LNCaP clone FGC (cell line): ENCODE data around the gene SPP1.
"Not testable (repeated sequence)": the region's sequence is repeated elsewhere in the genome, so short reads cannot be mapped to it uniquely, and the experiment has no call there.

Experiments
- DNase-seq: peaks from one replicate; pipeline ENCODE4 v3.0.0-alpha.2; 2011; ENCODE audit warnings: low read depth
- H3K4me3 ChIP-seq: 2 replicates; pipeline ENCODE4 v1.5.1; 2011; ENCODE audit warnings: mild to moderate bottlenecking, low read depth, low read length, control low read depth
- TF ChIP-seq, protein P1 (sequence below): IDR thresholded peaks from 2 replicates; pipeline ENCODE4 v1.5.1; 2012; ENCODE audit warnings: mild to moderate bottlenecking; ENCODE audit not compliant: control insufficient read depth, insufficient read depth; ENCODE audit errors: extremely low read depth

SPP1 gene

DNA sequence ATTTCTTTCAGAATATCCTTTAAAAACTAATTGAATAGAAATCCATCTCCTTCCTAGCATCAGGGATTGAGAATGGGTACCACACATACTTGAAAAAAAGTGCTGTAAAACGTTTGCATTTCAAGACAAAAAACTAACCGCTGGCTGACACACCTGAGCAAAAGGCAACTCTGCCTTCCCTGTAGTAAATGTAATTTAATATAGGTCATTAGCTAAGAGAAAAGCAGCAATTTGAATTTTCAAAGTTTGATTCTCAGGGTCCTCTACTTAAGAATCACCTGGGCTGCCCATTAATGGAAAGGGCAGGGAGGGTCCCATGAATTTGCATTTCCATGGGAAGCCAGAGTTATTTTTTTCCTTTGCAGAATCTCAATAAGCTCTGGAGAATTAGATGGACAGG is 40.5 kb upstream of the SPP1 start:
- H3K4me3 ChIP-seq, result no peak overlapping the region
- TF ChIP-seq, protein P1, sequence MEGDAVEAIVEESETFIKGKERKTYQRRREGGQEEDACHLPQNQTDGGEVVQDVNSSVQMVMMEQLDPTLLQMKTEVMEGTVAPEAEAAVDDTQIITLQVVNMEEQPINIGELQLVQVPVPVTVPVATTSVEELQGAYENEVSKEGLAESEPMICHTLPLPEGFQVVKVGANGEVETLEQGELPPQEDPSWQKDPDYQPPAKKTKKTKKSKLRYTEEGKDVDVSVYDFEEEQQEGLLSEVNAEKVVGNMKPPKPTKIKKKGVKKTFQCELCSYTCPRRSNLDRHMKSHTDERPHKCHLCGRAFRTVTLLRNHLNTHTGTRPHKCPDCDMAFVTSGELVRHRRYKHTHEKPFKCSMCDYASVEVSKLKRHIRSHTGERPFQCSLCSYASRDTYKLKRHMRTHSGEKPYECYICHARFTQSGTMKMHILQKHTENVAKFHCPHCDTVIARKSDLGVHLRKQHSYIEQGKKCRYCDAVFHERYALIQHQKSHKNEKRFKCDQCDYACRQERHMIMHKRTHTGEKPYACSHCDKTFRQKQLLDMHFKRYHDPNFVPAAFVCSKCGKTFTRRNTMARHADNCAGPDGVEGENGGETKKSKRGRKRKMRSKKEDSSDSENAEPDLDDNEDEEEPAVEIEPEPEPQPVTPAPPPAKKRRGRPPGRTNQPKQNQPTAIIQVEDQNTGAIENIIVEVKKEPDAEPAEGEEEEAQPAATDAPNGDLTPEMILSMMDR, result no peak
- DNase-seq, result no peak

DNA sequence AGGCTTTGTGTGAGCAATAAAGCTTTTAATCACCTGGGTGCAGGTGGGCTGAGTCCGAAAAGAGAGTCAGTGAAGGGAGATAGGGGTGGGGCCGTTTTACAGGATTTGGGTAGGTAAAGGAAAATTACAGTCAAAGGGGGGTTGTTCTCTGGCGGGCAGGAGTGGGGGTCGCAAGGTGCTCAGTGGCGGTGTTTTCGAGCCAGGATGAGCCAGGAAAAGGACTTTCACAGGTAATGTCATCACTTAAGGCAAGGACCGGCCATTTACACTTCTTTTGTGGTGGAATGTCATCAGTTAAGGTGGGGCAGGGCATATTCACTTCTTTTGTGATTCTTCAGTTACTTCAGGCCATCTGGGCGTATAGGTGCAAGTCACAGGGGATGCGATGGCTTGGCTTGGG is 39.6 kb upstream of the SPP1 start:
- H3K4me3 ChIP-seq, DNase-seq: not testable (repeated sequence)

DNA sequence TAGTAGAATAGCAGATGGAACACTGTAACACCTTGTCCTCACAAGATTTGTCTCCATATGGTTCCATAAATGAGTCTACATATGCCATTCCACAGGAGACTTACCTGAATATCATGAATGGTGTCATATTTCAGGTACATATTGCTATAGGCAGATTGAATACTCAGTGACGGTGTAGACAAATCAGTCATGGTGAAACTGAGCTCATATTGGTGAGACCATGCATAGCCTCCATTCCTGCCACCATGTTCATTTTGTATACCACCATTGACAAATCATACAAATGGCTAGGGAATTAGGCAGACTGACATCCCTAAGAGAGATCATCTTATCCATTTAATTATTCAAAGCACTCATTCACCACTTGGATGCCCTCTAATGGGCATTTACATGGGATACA is 38.0 kb upstream of the SPP1 start:
- no peak for DNase-seq
- no peak overlapping the region for H3K4me3 ChIP-seq
- TF ChIP-seq, protein P1, result no peak

DNA sequence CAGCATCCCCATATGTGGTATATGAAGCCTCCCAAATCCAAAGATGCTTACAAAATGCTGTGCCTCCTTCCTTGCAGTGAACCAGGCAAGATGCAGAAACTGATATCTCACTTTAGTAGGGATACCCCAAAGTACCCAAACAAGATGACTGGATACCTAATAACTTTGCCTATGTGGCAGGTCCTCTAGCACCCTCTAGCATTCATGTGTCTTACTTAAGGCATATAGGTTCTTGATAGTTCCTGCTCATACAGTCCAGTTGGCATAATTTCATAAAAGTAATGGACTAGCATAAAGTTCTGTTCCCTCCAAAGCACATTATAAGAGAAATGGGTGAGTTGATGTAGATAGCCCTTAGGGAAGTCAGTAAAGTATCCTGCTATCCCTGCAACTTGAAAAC is 36.8 kb upstream of the SPP1 start:
- no peak for DNase-seq
- TF ChIP-seq, protein P1, result no peak
- no peak overlapping the region for H3K4me3 ChIP-seq

DNA sequence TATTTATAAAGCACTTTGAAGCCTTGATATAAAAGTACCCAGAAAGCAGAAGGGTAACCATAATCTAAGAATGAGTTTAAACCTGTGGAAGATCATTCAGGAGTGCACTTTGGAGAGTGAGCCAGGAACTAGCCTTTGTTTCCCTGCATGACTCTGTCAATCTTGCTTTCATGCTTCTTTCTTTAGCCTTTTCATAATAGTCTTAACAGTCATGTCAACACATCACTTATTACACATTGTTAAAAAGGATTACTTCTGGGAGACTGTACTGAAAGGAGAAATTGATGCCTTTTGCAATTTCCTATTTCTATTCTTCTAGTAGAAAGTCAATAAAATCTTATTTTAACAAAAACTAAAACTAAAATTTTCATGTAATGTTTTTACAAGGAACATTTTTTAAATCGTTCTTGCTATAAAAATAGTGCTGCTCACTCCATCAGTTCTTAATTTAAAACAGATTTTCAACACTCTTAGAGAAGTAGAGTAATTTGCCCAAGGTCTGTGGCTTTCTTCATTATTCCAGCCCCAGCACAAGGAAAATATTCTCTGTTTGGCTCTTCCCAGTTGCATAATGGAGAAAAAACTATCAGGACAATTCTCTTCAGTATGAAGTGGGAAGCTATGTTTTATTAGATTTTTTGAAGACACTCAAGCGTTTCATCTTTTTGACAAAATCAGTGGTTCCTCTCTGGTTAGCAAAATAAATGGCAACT is 35.4 kb upstream of the SPP1 start:
- no peak overlapping the region for H3K4me3 ChIP-seq
- no peak for DNase-seq
- TF ChIP-seq, protein P1, result no peak

DNA sequence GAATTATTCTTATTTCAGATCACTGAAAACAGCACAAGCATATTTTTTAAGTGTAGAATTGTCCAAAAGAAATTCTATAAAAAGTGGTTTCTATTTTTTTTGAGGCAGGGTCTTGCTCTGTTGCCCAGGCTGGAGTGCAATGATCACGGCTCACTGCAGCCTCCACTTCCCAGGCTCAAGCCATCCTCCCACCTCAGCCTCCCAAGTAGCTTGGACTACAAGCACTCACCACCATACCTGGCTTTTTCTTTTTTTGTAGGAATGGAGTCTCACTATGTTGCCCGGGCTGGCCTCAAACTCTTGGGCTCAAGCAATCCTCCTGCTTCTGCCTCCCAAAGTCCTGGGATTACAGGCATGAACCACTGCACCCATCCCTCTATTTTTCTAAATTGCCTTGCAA is 34.7 kb upstream of the SPP1 start:
- DNase-seq, H3K4me3 ChIP-seq: not testable (repeated sequence)

DNA sequence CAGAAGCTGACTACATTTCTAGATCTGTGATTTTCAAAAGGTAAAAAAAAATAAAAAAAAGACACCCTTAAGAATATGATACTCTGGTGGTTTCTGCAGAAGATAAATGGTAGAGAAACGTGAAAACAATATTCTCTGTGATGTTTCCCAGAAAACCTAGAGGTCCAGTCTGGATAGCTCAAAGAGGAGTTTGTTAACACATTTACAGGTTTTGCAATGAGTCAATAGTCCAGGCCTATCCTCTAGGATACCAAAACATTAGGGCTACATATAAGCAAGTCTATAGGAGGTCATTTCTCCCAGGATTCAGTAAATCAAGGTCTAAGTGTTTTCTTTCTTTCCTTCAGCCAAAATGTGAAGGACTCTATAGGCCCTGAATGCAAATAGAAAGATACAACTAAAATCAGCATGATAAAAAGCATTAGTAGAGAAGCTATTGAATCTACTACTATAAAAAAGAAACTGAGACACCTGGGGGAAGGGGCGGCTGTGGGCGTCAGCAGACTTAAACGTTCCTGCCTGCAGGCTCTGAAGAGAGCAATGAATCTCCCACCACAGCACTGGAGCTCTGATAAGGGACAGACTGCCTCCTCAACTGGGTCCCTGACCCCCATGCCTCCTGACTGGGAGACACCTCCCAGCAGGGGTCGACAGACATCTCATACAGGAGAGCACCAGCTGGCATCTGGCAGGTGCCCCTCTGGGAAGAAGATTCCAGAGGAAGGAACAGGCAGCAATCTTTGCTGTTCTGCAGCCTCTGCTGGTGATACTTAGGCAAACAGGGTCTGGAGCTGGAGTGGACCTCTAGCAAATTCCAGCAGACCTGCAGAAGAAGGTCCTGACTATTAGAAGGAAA is 33.7 kb upstream of the SPP1 start:
- no peak for DNase-seq
- TF ChIP-seq, protein P1, result no peak

More for the DNA sequence above, 33.7 kb upstream of the SPP1 start:
- H3K4me3 ChIP-seq, result no peak overlapping the region
